IMR-90 (cell line): ENCODE data around the gene ARHGEF7. TPM values are rescaled to one million over a fixed set of nuclear protein-coding genes. Genes with fewer than 3 reads are reported as not detected.

Experiments used
- ATAC-seq: fragments of 200-7000 bp; cut with Tn5 transposase; 2 replicates; pipeline ENCODE4 v1.9.1; 2020; ENCODE audit warnings: low read depth, mild to moderate bottlenecking, moderate library complexity
- BruUV-seq: library from RNA; stranded (reverse); fragments of 400-500 nt; replicated peaks from 2 replicates; lab custom pipeline; 2021; lab: Mats Ljungman, UMichigan
- CTCF ChIA-PET: fragments of 300-600 bp; formaldehyde crosslinking; extraction: SDS; loops from one replicate; lab custom pipeline; 2021; ENCODE audit warnings: antibody characterized with exemption; lab: Yijun Ruan, JAX
- POLR2A ChIA-PET: fragments of 300-600 bp; sonication (Branson Sonifier 250); formaldehyde crosslinking; loops from one replicate; lab custom pipeline; 2022; ENCODE audit warnings: antibody characterized with exemption; ENCODE audit not compliant: unreplicated experiment; lab: Charles Lee
- DNase-seq: peaks from one replicate; pipeline ENCODE4 v3.0.0; 2013
- H2AFZ ChIP-seq: replicated peaks from 2 replicates; pipeline ENCODE3; 2013; ENCODE audit warnings: low read length, mild to moderate bottlenecking; ENCODE audit not compliant: poor library complexity
- H2AK5ac ChIP-seq: 2 replicates; pipeline ENCODE4 v1.6.1; 2013; ENCODE audit warnings: low read depth, low read length, inconsistent platforms
- H2AK9ac ChIP-seq: replicated peaks from 2 replicates; pipeline ENCODE3; 2013; ENCODE audit warnings: mild to moderate bottlenecking, low read depth, low read length, moderate library complexity; ENCODE audit not compliant: poor library complexity
- H2BK120ac ChIP-seq: 2 replicates; pipeline ENCODE4 v1.6.1; 2013; ENCODE audit warnings: low read depth, low read length, inconsistent platforms
- H2BK15ac ChIP-seq: 3 replicates; pipeline ENCODE4 v1.6.1; 2013; ENCODE audit warnings: low read depth, low read length, inconsistent platforms
- H2BK20ac ChIP-seq: 2 replicates; pipeline ENCODE4 v1.6.1; 2013; ENCODE audit warnings: low read depth, mild to moderate bottlenecking, inconsistent platforms, low read length, moderate library complexity
- H2BK5ac ChIP-seq: 2 replicates; pipeline ENCODE4 v1.6.1; 2013; ENCODE audit warnings: mild to moderate bottlenecking, low read depth, low read length, inconsistent platforms; ENCODE audit not compliant: poor library complexity, severe bottlenecking
- H3K14ac ChIP-seq: replicated peaks from 2 replicates; pipeline ENCODE4 v1.6.1; 2013; ENCODE audit warnings: low read depth, low read length, inconsistent platforms
- H3K18ac ChIP-seq: 2 replicates; pipeline ENCODE4 v1.6.1; 2013; ENCODE audit warnings: low read depth, low read length, control low read depth
- H3K23ac ChIP-seq: 2 replicates; pipeline ENCODE4 v1.6.1; 2013; ENCODE audit warnings: low read depth, low read length, inconsistent platforms
- H3K27ac ChIP-seq: 2 replicates; pipeline ENCODE4 v1.5.1; 2013; ENCODE audit warnings: mild to moderate bottlenecking, control low read depth, low read length; ENCODE audit not compliant: insufficient read depth
- H3K27me3 ChIP-seq: 2 replicates; pipeline ENCODE4 v1.6.1; 2013; ENCODE audit warnings: low read length; ENCODE audit not compliant: control insufficient read depth, insufficient read depth
- H3K36me3 ChIP-seq: 2 replicates; pipeline ENCODE4 v1.6.1; 2013; ENCODE audit warnings: low read length, mixed read lengths; ENCODE audit not compliant: control insufficient read depth, insufficient read depth
- H3K4ac ChIP-seq: 2 replicates; pipeline ENCODE4 v1.6.1; 2013; ENCODE audit warnings: low read depth, low read length, inconsistent platforms
- H3K4me1 ChIP-seq: 2 replicates; pipeline ENCODE4 v1.6.1; 2013; ENCODE audit warnings: low read length, mixed read lengths; ENCODE audit not compliant: control insufficient read depth, insufficient read depth
- H3K4me2 ChIP-seq: 2 replicates; pipeline ENCODE4 v1.6.1; 2013; ENCODE audit warnings: low read depth, mild to moderate bottlenecking, control low read depth, low read length, moderate library complexity
- H3K4me3 ChIP-seq: 2 replicates; pipeline ENCODE4 v1.5.1; 2013; ENCODE audit warnings: low read depth, mild to moderate bottlenecking, control low read depth, low read length, moderate library complexity; ENCODE audit not compliant: insufficient read depth
- H3K56ac ChIP-seq: 2 replicates; pipeline ENCODE4 v1.6.1; 2013; ENCODE audit warnings: low read length, inconsistent platforms; ENCODE audit not compliant: insufficient read depth; ENCODE audit errors: extremely low read depth
- H3K79me1 ChIP-seq, 2 experiments: 2 replicates each; pipeline ENCODE4 v1.6.1; 2013; ENCODE audit warnings: low read length in 2 of 2, inconsistent platforms in 1 of 2, low read depth in 1 of 2
- H3K9ac ChIP-seq: 2 replicates; pipeline ENCODE4 v1.6.1; 2013; ENCODE audit warnings: low read depth, low read length, control low read depth
- H3K9me1 ChIP-seq: 2 replicates; pipeline ENCODE4 v1.6.1; 2013; ENCODE audit warnings: low read length, inconsistent platforms; ENCODE audit not compliant: insufficient read depth
- H3K9me3 ChIP-seq: 2 replicates; pipeline ENCODE4 v1.6.1; 2013; ENCODE audit warnings: low read length; ENCODE audit not compliant: control insufficient read depth, insufficient read depth
- H4K20me1 ChIP-seq: 2 replicates; pipeline ENCODE4 v1.6.1; 2013; ENCODE audit warnings: low read length, inconsistent platforms; ENCODE audit not compliant: insufficient read depth
- H4K5ac ChIP-seq: 2 replicates; pipeline ENCODE4 v1.6.1; 2013; ENCODE audit warnings: mild to moderate bottlenecking, low read depth, low read length, control low read depth
- H4K8ac ChIP-seq, 2 experiments: 2 replicates each; pipeline ENCODE4 v1.6.1; 2013; ENCODE audit warnings: low read depth in 2 of 2, low read length in 2 of 2, control low read depth in 1 of 2, inconsistent platforms in 1 of 2
- H4K91ac ChIP-seq: 2 replicates; pipeline ENCODE4 v1.6.1; 2013; ENCODE audit warnings: low read depth, low read length, inconsistent platforms; ENCODE audit not compliant: insufficient read depth
- BHLHE40 ChIP-seq: fragments of 150-350 bp; IDR thresholded peaks from 2 replicates; pipeline ENCODE4 v1.6.1; 2016; ENCODE audit warnings: mild to moderate bottlenecking, low read depth, low read length
- CEBPB ChIP-seq: IDR thresholded peaks from 2 replicates; pipeline ENCODE4 v1.6.1; 2012; ENCODE audit warnings: low read depth, low read length, improper control_type of control experiment
- CHD1 ChIP-seq: IDR thresholded peaks from 2 replicates; pipeline ENCODE4 v1.6.1; 2012; ENCODE audit warnings: low read depth, low read length, improper control_type of control experiment
- FOS ChIP-seq: fragments of 150-350 bp; IDR thresholded peaks from 2 replicates; pipeline ENCODE4 v1.6.1; 2016; ENCODE audit warnings: low read depth, low read length
- MAFK ChIP-seq: IDR thresholded peaks from 2 replicates; pipeline ENCODE4 v1.6.1; 2012; ENCODE audit warnings: low read depth, low read length, improper control_type of control experiment
- MAZ ChIP-seq: IDR thresholded peaks from 2 replicates; pipeline ENCODE4 v1.6.1; 2012; ENCODE audit warnings: low read depth, mild to moderate bottlenecking, low read length, improper control_type of control experiment, moderate library complexity, borderline replicate concordance
- MXI1 ChIP-seq: IDR thresholded peaks from 2 replicates; pipeline ENCODE4 v1.6.1; 2012; ENCODE audit warnings: low read depth, mild to moderate bottlenecking, low read length, moderate library complexity, borderline replicate concordance
- NFE2L2 ChIP-seq: fragments of 150-350 bp; IDR thresholded peaks from 2 replicates; pipeline ENCODE4 v1.6.1; 2016; ENCODE audit warnings: low read depth, mild to moderate bottlenecking, low read length
- POLR2A ChIP-seq: IDR thresholded peaks from 2 replicates; pipeline ENCODE4 v1.6.1; 2012; ENCODE audit warnings: mild to moderate bottlenecking, low read depth, low read length
- RAD21 ChIP-seq: IDR thresholded peaks from 2 replicates; pipeline ENCODE4 v1.6.1; 2012; ENCODE audit warnings: low read length, improper control_type of control experiment
- RCOR1 ChIP-seq: IDR thresholded peaks from 2 replicates; pipeline ENCODE4 v1.6.1; 2012; ENCODE audit warnings: mild to moderate bottlenecking, low read length, improper control_type of control experiment; ENCODE audit not compliant: insufficient replicate concordance
- RFX5 ChIP-seq: IDR thresholded peaks from 2 replicates; pipeline ENCODE4 v1.8.0; 2012; ENCODE audit warnings: low read depth, mild to moderate bottlenecking, low read length, moderate library complexity
- SMC3 ChIP-seq: fragments of 150-350 bp; IDR thresholded peaks from 2 replicates; pipeline ENCODE4 v1.6.1; 2016; ENCODE audit warnings: low read depth, mild to moderate bottlenecking, antibody characterized with exemption, low read length, moderate library complexity
- WGBS, 2 experiments: methylation state at CpG; one replicate each; pipeline versions ENCODE4 v1.1.5 to v1.1.7; 2013; ENCODE audit warnings: missing lambda C conversion rate in 2 of 2; ENCODE audit not compliant: insufficient read length in 1 of 2; ENCODE audit errors: extremely low coverage in 2 of 2; 5-methylcytosine and 5-hydroxymethylcytosine counted together
- dilution Hi-C: fragments of 300-500 bp; cut with HindIII; formaldehyde crosslinking; loops from one replicate; pipeline ENCODE4 v1.14.3; 2018; ENCODE audit warnings: low sequenced_read_pairs; ENCODE audit not compliant: unreplicated experiment
- in situ Hi-C: fragments of 300-500 bp; cut with MboI; formaldehyde crosslinking; loops from 3 replicates; pipeline ENCODE4 v1.14.3; 2019; ENCODE audit warnings: low sequenced_read_pairs, inconsistent platforms, mixed read lengths
- intact Hi-C: fragments of 100-400 bp; cut with micrococcal nuclease; formaldehyde crosslinking; loops from 2 replicates; pipeline ENCODE4 v1.10.0; 2022
- polyA plus RNA-seq, 3 experiments: library from polyadenylated mRNA; depleted of rRNA; stranded (reverse); fragments of >200 nt; gene quantifications; 2 replicates each; pipeline ENCODE4 v1.2.3, GENCODE V29; 2012; ENCODE audit warnings: low replicate concordance in 1 of 3
- total RNA-seq: library from RNA; depleted of rRNA; stranded (reverse); fragments of >200 nt; gene quantifications from 2 replicates; pipeline ENCODE4 v1.2.3, GENCODE V29; 2012
- TF ChIP-seq, protein P1 (sequence below): fragments of 150-350 bp; IDR thresholded peaks from 2 replicates; pipeline ENCODE4 v1.6.1; 2017; ENCODE audit warnings: mild to moderate bottlenecking, antibody characterized with exemption, low read length, low read depth
- TF ChIP-seq, protein P2 (sequence below): fragments of 150-350 bp; IDR thresholded peaks from 2 replicates; pipeline ENCODE4 v1.6.1; 2016; ENCODE audit warnings: low read depth, mild to moderate bottlenecking, low read length, moderate library complexity, borderline replicate concordance
- TF ChIP-seq, protein P3 (sequence below): conservative IDR thresholded peaks from 2 replicates; pipeline ENCODE4 v1.5.1; 2012; ENCODE audit warnings: mild to moderate bottlenecking, low read depth, low read length, improper control_type of control experiment

ARHGEF7 gene
- total and polyA plus RNA-seq, 2 of the 4 experiments (the other 2 are of a cell fraction) = 32.9 to 59.0 TPM

DNA sequence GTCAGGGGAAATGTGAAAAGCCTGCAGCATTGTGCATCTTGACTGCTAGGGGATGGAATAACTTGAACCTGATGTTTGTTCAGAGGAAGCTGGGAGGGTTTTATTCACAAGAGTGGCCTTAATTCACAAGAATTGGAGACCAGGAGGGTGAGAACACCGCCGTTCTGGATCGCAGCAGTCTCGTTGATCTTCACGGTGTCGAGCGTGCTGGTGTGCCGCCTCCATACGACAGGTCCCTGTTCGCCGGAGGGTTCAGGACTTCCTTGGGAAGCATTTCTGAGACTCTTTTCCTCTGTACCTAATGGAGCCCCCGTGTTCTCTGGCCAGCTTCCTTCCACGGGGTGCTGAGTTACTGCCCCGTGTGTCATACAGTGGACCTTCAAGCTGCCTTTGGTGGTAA lies 66.9 kb downstream of the ARHGEF7 start:
- Histone ChIP-seq H4K5ac (no peak overlapping the region), H3K4ac (no peak overlapping the region), H3K14ac (no peak overlapping the region), H2AFZ (no peak overlapping the region), H2BK15ac (no peak overlapping the region), H4K20me1 (peaks cover 89% of the 10 kb centered on the region), H3K27me3 (no peaks in the 10 kb centered on the region), H3K4me1 (peaks cover 7% of the 10 kb centered on the region), H3K4me2 (no peak overlapping the region), H3K9me1 (peaks cover 35% of the 10 kb centered on the region), H3K4me3 (no peak overlapping the region), H3K9me3 (no peaks in the 10 kb centered on the region), H3K23ac (no peak overlapping the region), H2AK9ac (no peak overlapping the region), H2BK20ac (no peak overlapping the region), H2AK5ac (no peak overlapping the region), H3K56ac (no peak overlapping the region), H3K36me3 (no peaks in the 10 kb centered on the region; the same call in 1 of the 2 replicates), H3K18ac (no peak overlapping the region), H4K91ac (no peak overlapping the region), H4K8ac (no peak overlapping the region), H3K9ac (no peak overlapping the region), H2BK5ac (no peak overlapping the region), H2BK120ac (no peak overlapping the region), H3K27ac (no peak overlapping the region), H3K79me1 (peaks cover 56 to 94% of the 10 kb centered on the region in 2 experiments)
- no peak for DNase-seq
- BruUV-seq = no TSS peak
- ChIA-PET POLR2A (interaction anchor here (0.5 kb wide), 1 partner anchor 275 kb away, joined by 3 read pairs; no protein-coding TSS in a partner anchor), CTCF (interaction anchor here (0.8 kb wide), 1 partner anchor 20 kb away, joined by 3 read pairs; no protein-coding TSS in a partner anchor)
- 100% methylated on average over 9 of the region's 14 CpGs; no CpG with 5 or more reads in 1 of the 2 experiments for WGBS, 2 experiments
- ATAC-seq = no peak
- TF ChIP-seq MAFK = no peak
- no peak for TF ChIP-seq RCOR1
- TF ChIP-seq CHD1 = no peak
- TF ChIP-seq MAZ = no peak
- TF ChIP-seq RFX5 = no peak
- TF ChIP-seq BHLHE40 = no peak
- TF ChIP-seq MXI1 = no peak
- TF ChIP-seq, protein P1, sequence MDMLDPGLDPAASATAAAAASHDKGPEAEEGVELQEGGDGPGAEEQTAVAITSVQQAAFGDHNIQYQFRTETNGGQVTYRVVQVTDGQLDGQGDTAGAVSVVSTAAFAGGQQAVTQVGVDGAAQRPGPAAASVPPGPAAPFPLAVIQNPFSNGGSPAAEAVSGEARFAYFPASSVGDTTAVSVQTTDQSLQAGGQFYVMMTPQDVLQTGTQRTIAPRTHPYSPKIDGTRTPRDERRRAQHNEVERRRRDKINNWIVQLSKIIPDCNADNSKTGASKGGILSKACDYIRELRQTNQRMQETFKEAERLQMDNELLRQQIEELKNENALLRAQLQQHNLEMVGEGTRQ = no peak
- no peak for TF ChIP-seq FOS
- TF ChIP-seq SMC3 = no peak
- no peak for TF ChIP-seq POLR2A
- no peak for TF ChIP-seq NFE2L2
- no peak for TF ChIP-seq CEBPB
- no peak for TF ChIP-seq RAD21
- TF ChIP-seq, protein P2, sequence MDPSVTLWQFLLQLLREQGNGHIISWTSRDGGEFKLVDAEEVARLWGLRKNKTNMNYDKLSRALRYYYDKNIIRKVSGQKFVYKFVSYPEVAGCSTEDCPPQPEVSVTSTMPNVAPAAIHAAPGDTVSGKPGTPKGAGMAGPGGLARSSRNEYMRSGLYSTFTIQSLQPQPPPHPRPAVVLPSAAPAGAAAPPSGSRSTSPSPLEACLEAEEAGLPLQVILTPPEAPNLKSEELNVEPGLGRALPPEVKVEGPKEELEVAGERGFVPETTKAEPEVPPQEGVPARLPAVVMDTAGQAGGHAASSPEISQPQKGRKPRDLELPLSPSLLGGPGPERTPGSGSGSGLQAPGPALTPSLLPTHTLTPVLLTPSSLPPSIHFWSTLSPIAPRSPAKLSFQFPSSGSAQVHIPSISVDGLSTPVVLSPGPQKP = no peak
- TF ChIP-seq, protein P3, sequence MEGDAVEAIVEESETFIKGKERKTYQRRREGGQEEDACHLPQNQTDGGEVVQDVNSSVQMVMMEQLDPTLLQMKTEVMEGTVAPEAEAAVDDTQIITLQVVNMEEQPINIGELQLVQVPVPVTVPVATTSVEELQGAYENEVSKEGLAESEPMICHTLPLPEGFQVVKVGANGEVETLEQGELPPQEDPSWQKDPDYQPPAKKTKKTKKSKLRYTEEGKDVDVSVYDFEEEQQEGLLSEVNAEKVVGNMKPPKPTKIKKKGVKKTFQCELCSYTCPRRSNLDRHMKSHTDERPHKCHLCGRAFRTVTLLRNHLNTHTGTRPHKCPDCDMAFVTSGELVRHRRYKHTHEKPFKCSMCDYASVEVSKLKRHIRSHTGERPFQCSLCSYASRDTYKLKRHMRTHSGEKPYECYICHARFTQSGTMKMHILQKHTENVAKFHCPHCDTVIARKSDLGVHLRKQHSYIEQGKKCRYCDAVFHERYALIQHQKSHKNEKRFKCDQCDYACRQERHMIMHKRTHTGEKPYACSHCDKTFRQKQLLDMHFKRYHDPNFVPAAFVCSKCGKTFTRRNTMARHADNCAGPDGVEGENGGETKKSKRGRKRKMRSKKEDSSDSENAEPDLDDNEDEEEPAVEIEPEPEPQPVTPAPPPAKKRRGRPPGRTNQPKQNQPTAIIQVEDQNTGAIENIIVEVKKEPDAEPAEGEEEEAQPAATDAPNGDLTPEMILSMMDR = no peak
- in situ Hi-C loops = no loop called here
- dilution Hi-C loops = no loop called here
- intact Hi-C loops = no loop called here
